Activated naive CD4-positive, alpha-beta T cell (primary cell): ENCODE data around the gene GCC1.
A peak's percentile ranks its signal among the peaks of the same experiment; 100 is the strongest.

Experiments
- DNase-seq, 4 experiments: peaks; one replicate each; lab custom pipeline; 2025; lab: John Stamatoyannopoulos, UW

GCC1 gene

GRCh38 chr7:127585044-127585953, at the start of gene GCC1:
Gene GCC1 (minus strand): TSS chr7:127585596. CDS start chr7:127585182, 414 bp downstream.
- peak; percentile 84 to 92 (median 88) for DNase-seq

GRCh38 chr7:127632276-127632910, 47.0 kb upstream of the GCC1 start:
- DNase-seq, result no peak

GRCh38 chr7:127629268-127629854, 44.0 kb upstream of the GCC1 start:
- peak in 1 of 4 experiments; percentile 17 for DNase-seq

- DNase-seq, result no peak
These were observed 43.0 kb upstream of the GCC1 start for GRCh38 chr7:127628445-127628844.

- no peak for DNase-seq
These were observed 39.9 kb upstream of the GCC1 start for GRCh38 chr7:127625331-127625730.

GRCh38 chr7:127620406-127621233, 35.2 kb upstream of the GCC1 start:
- no peak for DNase-seq

- DNase-seq, result no peak
These were observed 34.4 kb upstream of the GCC1 start for GRCh38 chr7:127619681-127620405.

GRCh38 chr7:127618775-127619174, 33.4 kb upstream of the GCC1 start:
- no peak for DNase-seq

GRCh38 chr7:127618042-127618441, 32.6 kb upstream of the GCC1 start, which contains the start of gene PAX4:
Gene PAX4 (minus strand): TSS chr7:127618142. CDS start chr7:127615928, 2,214 bp downstream.
- no peak for DNase-seq

- no peak for DNase-seq
These were observed 31.3 kb upstream of the GCC1 start for GRCh38 chr7:127616724-127617123.

GRCh38 chr7:127612263-127612662, 26.9 kb upstream of the GCC1 start:
- no peak for DNase-seq

GRCh38 chr7:127609297-127609696, 23.9 kb upstream of the GCC1 start:
- no peak for DNase-seq

GRCh38 chr7:127608446-127608845, 23.1 kb upstream of the GCC1 start:
- DNase-seq, result no peak

GRCh38 chr7:127600885-127601284, 15.5 kb upstream of the GCC1 start:
- DNase-seq, result no peak

- no peak for DNase-seq
These were observed 12.9 kb upstream of the GCC1 start for GRCh38 chr7:127598318-127598717.

GRCh38 chr7:127595737-127596136, 10.3 kb upstream of the GCC1 start:
- DNase-seq, result no peak

- no peak for DNase-seq
These were observed 9.1 kb upstream of the GCC1 start for GRCh38 chr7:127594490-127594889.

GRCh38 chr7:127592550-127592949, 7.2 kb upstream of the GCC1 start:
- DNase-seq, result no peak

GRCh38 chr7:127591591-127591990, 6.2 kb upstream of the GCC1 start:
- no peak for DNase-seq

- DNase-seq, result no peak
These were observed 5.8 kb upstream of the GCC1 start for GRCh38 chr7:127591189-127591588.

GRCh38 chr7:127589896-127590295, 4.5 kb upstream of the GCC1 start:
- no peak for DNase-seq
